ENCODE results near the gene PLA2G2E. TPM values are rescaled to one million over a fixed set of nuclear protein-coding genes. Genes with fewer than 3 reads are reported as not detected.
"Not testable (repeated sequence)": the region's sequence is repeated elsewhere in the genome, so short reads cannot be mapped to it uniquely, and the experiment has no call there.

PLA2G2E gene
- total RNA-seq, 1 donor, result not detected

DNA sequence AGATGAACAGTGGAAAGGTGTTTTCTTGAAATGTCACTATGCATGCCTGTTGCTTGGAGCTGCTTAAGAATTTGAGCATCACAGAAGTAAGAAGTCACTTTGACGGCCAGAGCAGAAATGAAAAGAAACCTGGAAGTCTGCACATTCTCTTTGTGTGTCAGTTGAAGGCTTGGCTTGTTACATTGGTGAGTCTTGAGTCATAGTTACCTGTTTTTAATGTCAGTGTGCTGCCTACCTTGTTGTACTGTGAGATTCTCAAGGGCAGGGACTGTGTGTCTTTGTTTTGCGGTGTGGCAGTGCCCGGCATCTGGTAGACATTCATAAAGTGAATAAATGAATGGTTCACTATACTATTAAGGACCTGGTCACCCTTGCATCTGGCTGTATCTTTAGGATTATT lies 31.3 kb downstream of the PLA2G2E start:
- H3K4me3 ChIP-seq (ENCODE audit: low read depth, low read length), result no peak overlapping the region
- no peak for DNase-seq (ENCODE audit: low read depth)
- TF ChIP-seq, protein P1, sequence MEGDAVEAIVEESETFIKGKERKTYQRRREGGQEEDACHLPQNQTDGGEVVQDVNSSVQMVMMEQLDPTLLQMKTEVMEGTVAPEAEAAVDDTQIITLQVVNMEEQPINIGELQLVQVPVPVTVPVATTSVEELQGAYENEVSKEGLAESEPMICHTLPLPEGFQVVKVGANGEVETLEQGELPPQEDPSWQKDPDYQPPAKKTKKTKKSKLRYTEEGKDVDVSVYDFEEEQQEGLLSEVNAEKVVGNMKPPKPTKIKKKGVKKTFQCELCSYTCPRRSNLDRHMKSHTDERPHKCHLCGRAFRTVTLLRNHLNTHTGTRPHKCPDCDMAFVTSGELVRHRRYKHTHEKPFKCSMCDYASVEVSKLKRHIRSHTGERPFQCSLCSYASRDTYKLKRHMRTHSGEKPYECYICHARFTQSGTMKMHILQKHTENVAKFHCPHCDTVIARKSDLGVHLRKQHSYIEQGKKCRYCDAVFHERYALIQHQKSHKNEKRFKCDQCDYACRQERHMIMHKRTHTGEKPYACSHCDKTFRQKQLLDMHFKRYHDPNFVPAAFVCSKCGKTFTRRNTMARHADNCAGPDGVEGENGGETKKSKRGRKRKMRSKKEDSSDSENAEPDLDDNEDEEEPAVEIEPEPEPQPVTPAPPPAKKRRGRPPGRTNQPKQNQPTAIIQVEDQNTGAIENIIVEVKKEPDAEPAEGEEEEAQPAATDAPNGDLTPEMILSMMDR (IDR thresholded peaks at IDR 0.05; ENCODE audit: insufficient read depth, low read depth, low read length), result no peak

DNA sequence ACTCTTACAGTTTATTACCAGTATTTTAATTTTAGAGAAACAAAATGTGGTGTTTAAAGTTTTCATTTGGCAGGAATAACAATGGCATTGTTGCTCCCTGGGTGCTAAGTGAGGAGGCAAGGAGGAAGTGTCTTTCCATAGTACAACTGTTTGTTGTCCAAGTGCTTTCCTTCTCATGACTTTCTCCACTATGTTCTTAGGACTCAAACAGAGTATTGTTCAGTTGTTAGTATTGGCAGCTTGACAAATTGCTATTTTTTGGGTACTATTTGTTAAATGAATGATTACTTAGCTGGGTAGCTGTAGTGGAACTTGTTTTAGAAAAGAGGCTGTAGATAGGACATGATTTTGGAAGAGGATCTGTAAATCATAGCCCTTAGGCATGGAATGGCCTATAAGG lies 33.8 kb downstream of the PLA2G2E start:
- no peak overlapping the region for H3K4me3 ChIP-seq (ENCODE audit: low read depth, low read length)
- no peak for DNase-seq (ENCODE audit: low read depth)
- TF ChIP-seq, protein P1 (IDR thresholded peaks at IDR 0.05; ENCODE audit: insufficient read depth, low read depth, low read length), result no peak

DNA sequence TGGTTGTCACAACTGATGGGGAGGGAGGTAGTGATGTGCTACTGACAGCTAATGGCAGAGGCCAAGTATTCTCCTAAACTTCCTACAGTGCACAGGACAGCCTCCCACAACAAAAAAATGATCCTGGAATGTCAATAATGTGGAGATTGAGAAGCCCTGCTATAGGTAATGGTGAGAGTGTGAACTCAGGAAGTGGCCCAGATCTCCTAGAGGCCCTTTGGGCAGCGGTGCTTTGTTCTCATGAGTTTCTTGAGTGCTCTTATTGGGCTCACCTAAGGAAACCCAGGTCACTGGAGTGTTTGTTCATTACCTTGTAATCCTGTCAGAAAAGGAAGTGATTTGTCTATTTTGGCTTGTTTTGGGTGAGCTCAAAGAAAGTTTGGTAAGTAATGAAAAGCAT lies 35.3 kb downstream of the PLA2G2E start:
- no peak overlapping the region for H3K4me3 ChIP-seq (ENCODE audit: low read depth, low read length)
- TF ChIP-seq, protein P1 (IDR thresholded peaks at IDR 0.05; ENCODE audit: insufficient read depth, low read depth, low read length), result no peak
- no peak for DNase-seq (ENCODE audit: low read depth)

DNA sequence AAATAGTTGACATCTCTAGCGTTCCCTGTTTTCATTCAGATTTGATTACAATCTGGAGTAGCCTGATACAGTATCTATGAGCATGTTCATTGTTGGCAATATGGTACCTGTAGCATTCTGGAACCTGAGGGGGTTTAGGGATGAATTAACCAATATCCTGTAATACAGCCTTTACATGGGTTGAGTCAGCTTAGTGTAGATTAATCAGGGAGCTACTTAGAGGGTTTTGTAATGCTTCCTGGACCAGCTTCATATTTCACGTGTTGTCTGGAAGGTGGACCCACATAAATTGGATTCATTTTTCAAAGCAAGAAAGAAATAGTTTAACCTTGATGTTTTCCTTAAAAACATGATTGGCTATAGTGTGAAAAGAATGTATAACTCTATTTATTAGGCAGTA lies 37.6 kb downstream of the PLA2G2E start:
- TF ChIP-seq, protein P1 (IDR thresholded peaks at IDR 0.05; ENCODE audit: insufficient read depth, low read depth, low read length), result no peak
- no peak overlapping the region for H3K4me3 ChIP-seq (ENCODE audit: low read depth, low read length)
- DNase-seq (ENCODE audit: low read depth), result no peak

DNA sequence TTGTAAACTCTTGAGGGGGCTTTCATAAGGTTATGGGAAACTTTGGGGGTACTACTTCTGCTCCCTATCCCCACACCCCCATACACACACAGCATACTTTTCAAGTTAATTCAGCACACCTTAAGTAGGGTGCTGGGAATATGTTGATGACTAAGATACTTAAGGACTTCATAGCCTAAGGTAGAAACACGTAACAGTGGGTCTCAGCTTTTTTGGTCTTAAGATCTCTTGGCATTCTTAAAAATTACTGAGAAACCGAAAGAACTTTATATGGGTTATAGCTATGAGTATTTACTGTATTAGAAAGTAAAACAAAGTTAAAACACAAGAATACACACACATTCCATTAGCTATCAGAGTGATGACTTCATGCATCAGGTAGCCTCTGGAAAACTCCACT lies 39.1 kb downstream of the PLA2G2E start:
- TF ChIP-seq, protein P1 (IDR thresholded peaks at IDR 0.05; ENCODE audit: insufficient read depth, low read depth, low read length), result no peak
- H3K4me3 ChIP-seq (ENCODE audit: low read depth, low read length), result no peak overlapping the region
- no peak for DNase-seq (ENCODE audit: low read depth)

DNA sequence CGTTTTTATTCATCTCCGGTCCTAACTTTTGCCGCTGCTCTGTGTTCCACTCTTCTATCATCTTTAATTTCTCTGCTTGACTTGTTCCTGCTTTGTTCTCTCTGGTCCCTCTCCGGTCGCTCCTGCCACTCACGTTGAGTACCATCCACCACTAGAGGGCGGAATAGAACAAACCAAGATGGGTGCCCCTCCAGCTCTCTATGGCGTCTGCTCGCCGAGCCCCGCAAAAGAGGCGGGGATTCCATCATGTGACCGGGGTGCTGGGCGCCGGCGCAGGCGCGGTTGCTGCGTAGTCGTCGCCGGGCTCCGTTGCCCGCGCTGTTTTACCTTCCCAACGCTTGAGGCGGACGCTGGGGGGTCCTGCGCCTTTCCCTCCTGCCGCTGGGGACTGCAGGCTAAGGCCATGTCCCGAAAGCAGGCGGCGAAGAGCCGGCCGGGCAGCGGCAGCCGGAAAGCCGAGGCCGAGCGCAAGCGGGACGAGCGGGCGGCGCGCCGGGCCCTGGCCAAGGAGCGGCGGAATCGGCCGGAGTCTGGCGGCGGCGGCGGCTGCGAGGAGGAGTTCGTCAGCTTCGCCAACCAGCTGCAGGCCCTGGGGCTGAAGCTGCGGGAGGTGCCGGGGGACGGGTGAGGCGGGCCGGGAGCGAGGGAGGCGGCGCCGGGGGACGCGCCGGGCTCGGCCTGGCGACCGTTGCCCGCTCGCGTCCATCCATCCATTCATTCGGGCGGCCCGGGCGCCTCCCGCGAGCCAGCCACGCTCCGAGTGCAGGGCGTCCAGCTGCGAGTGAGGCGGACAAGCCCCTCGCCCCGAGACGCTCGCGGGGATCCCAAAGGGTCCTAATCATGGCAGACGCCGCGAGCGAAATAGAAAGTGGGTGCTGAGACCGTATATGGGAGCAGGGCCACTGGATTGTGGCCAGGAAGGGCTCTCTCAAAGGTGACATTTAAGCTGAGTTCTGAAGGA lies 41.0 kb downstream of the PLA2G2E start, which contains the start of gene OTUD3:
OTUD3 (plus strand) TSS at position 285 of the 961 bp plus-strand sequence; CDS start at position 404, 119 bp downstream.
- H3K4me3 ChIP-seq (ENCODE audit: low read depth, low read length), result peak within 1 kb of the TSS; percentile 90
- TF ChIP-seq, protein P1 (IDR thresholded peaks at IDR 0.05; ENCODE audit: insufficient read depth, low read depth, low read length), result peak; percentile 84
- peak; percentile 98 for DNase-seq (ENCODE audit: low read depth)

DNA sequence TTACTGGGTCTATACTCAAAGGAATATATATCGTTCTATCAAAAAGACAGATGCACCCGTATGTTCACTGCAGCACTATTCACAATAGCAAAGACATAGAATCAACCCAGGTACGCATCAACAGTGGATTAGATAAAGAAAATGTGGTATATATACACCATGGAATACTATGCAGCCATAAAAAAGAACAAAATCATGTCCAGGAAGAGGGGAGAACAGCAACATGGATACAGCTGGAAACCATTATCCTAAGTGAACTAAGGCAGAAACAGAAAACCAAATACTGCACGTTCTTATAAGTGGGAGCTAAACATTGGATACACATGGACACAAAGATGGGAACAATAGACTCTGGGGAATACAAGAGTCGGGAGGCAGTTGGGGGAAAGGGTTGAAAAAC lies 42.6 kb downstream of the PLA2G2E start:
- DNase-seq (ENCODE audit: low read depth); H3K4me3 ChIP-seq (ENCODE audit: low read depth, low read length): not testable (repeated sequence)
